HL-60 (cell line): ENCODE results near the gene EMILIN1.

ENCODE experiments used
- DNase-seq, 2 experiments: peaks; one replicate each; pipeline ENCODE4 v3.0.0-alpha.2; 2010 to 2020; ENCODE audit warnings: low read depth in 1 of 2, low spot score in 1 of 2
- H3K27ac ChIP-seq: fragments of 250-450 bp; sonication (Bioruptor Pico); replicated peaks from 2 replicates; pipeline ENCODE4 v1.5.1; 2020; ENCODE audit warnings: mild to moderate bottlenecking, moderate library complexity
- H3K27me3 ChIP-seq: fragments of 250-450 bp; sonication (Bioruptor Pico); 2 replicates; pipeline ENCODE4 v1.5.1; 2021; ENCODE audit warnings: mild to moderate bottlenecking, moderate library complexity; ENCODE audit not compliant: insufficient read depth, poor library complexity, severe bottlenecking
- H3K4me3 ChIP-seq: replicated peaks from 2 replicates; pipeline ENCODE4 v1.5.1; 2011; ENCODE audit warnings: mild to moderate bottlenecking, control low read depth, low read length; ENCODE audit not compliant: insufficient read depth
- CTCF ChIP-seq: IDR thresholded peaks from one replicate; pipeline ENCODE4 v1.5.1; 2011; ENCODE audit warnings: low read length, control low read depth, inconsistent platforms; ENCODE audit not compliant: insufficient read depth
- GABPA ChIP-seq: IDR thresholded peaks from 2 replicates; pipeline ENCODE4 v1.6.1; 2012; ENCODE audit warnings: low read depth
- POLR2AphosphoS5 ChIP-seq: IDR thresholded peaks from 2 replicates; pipeline ENCODE4 v1.6.1; 2012; ENCODE audit warnings: low read depth
- SPI1 ChIP-seq: IDR thresholded peaks from 2 replicates; pipeline ENCODE4 v1.6.1; 2012; ENCODE audit warnings: low read depth, mild to moderate bottlenecking, borderline replicate concordance
- TF ChIP-seq, protein P1 (sequence below): IDR thresholded peaks from 2 replicates; pipeline ENCODE4 v1.6.1; 2012; ENCODE audit warnings: low read depth; ENCODE audit not compliant: insufficient replicate concordance

The EMILIN1 gene

GRCh38 chr2:27054721-27055120, 23.7 kb upstream of the EMILIN1 start:
- Histone ChIP-seq H3K27ac (no peak overlapping the region), H3K27me3 (no peaks in the 10 kb centered on the region), H3K4me3 (no peak overlapping the region)
- DNase-seq = no peak
- no peak for TF ChIP-seq GABPA
- no peak for TF ChIP-seq POLR2AphosphoS5
- TF ChIP-seq, protein P1, sequence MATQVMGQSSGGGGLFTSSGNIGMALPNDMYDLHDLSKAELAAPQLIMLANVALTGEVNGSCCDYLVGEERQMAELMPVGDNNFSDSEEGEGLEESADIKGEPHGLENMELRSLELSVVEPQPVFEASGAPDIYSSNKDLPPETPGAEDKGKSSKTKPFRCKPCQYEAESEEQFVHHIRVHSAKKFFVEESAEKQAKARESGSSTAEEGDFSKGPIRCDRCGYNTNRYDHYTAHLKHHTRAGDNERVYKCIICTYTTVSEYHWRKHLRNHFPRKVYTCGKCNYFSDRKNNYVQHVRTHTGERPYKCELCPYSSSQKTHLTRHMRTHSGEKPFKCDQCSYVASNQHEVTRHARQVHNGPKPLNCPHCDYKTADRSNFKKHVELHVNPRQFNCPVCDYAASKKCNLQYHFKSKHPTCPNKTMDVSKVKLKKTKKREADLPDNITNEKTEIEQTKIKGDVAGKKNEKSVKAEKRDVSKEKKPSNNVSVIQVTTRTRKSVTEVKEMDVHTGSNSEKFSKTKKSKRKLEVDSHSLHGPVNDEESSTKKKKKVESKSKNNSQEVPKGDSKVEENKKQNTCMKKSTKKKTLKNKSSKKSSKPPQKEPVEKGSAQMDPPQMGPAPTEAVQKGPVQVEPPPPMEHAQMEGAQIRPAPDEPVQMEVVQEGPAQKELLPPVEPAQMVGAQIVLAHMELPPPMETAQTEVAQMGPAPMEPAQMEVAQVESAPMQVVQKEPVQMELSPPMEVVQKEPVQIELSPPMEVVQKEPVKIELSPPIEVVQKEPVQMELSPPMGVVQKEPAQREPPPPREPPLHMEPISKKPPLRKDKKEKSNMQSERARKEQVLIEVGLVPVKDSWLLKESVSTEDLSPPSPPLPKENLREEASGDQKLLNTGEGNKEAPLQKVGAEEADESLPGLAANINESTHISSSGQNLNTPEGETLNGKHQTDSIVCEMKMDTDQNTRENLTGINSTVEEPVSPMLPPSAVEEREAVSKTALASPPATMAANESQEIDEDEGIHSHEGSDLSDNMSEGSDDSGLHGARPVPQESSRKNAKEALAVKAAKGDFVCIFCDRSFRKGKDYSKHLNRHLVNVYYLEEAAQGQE = no peak
- TF ChIP-seq SPI1 = no peak
- no peak for TF ChIP-seq CTCF

- H3K27me3 ChIP-seq = no peaks in the 10 kb centered on the region
- TF ChIP-seq SPI1 (no peak), GABPA (no peak), CTCF (no peak), POLR2AphosphoS5 (no peak)
- TF ChIP-seq, protein P1 = no peak
- H3K27ac ChIP-seq = no peak overlapping the region
- H3K4me3 ChIP-seq = no peak overlapping the region
- no peak for DNase-seq
Measured at GRCh38 chr2:27057184-27057583, 21.2 kb upstream of the EMILIN1 start.

- Histone ChIP-seq H3K4me3 (no peak overlapping the region), H3K27me3 (no peaks in the 10 kb centered on the region), H3K27ac (no peak overlapping the region)
- TF ChIP-seq GABPA (no peak), CTCF (no peak), POLR2AphosphoS5 (no peak), SPI1 (no peak)
- TF ChIP-seq, protein P1 = no peak
- DNase-seq = no peak
Measured at GRCh38 chr2:27058210-27058609, 20.2 kb upstream of the EMILIN1 start.
